ENCODE results near the gene FGD5.

Gene FGD5

GRCh38 chr3:14812196-14812790 is 6.5 kb upstream of the FGD5 start:
- Histone ChIP-seq H3K4me3 (ENCODE audit: low read depth, low read length) (no peak overlapping the region), H3K4me1 (no peaks in the 10 kb centered on the region), H3K27me3 (peaks cover 15% of the 10 kb centered on the region), H3K36me3 (no peaks in the 10 kb centered on the region), H3K9me3 (no peaks in the 10 kb centered on the region)
- TF ChIP-seq CTCF (IDR thresholded peaks at IDR 0.05; ENCODE audit: low read depth, low read length), result no peak
- no peak for DNase-seq

- H3K4me1 ChIP-seq, result no peaks in the 10 kb centered on the region
- no peak for TF ChIP-seq CTCF (IDR thresholded peaks at IDR 0.05; ENCODE audit: low read depth, low read length)
- no peak overlapping the region for H3K4me3 ChIP-seq (ENCODE audit: low read depth, low read length)
- no peaks in the 10 kb centered on the region for H3K36me3 ChIP-seq
- peaks cover 15% of the 10 kb centered on the region for H3K27me3 ChIP-seq
- no peak for DNase-seq
- no peaks in the 10 kb centered on the region for H3K9me3 ChIP-seq
Measured at GRCh38 chr3:14814411-14814871, 4.3 kb upstream of the FGD5 start.

GRCh38 chr3:14816359-14816758 is 2.4 kb upstream of the FGD5 start:
- Histone ChIP-seq H3K4me1 (no peaks in the 10 kb centered on the region), H3K27me3 (no peaks in the 10 kb centered on the region), H3K9me3 (no peaks in the 10 kb centered on the region), H3K36me3 (no peaks in the 10 kb centered on the region), H3K4me3 (ENCODE audit: low read depth, low read length) (no peak overlapping the region)
- TF ChIP-seq CTCF (IDR thresholded peaks at IDR 0.05; ENCODE audit: low read depth, low read length), result no peak
- no peak for DNase-seq

- no peak for DNase-seq
- no peaks in the 10 kb centered on the region for H3K27me3 ChIP-seq
Measured at GRCh38 chr3:14819671-14820070, 909 bp downstream of the FGD5 start.

GRCh38 chr3:14820156-14820555 is 1.4 kb downstream of the FGD5 start:
- Histone ChIP-seq H3K4me3 (ENCODE audit: low read depth, low read length) (no peak overlapping the region), H3K27me3 (no peaks in the 10 kb centered on the region), H3K36me3 (no peaks in the 10 kb centered on the region), H3K9me3 (no peaks in the 10 kb centered on the region), H3K4me1 (no peaks in the 10 kb centered on the region)
- DNase-seq, result no peak
- no peak for TF ChIP-seq CTCF (IDR thresholded peaks at IDR 0.05; ENCODE audit: low read depth, low read length)

More at GRCh38 chr3:14819671-14820070, 909 bp downstream of the FGD5 start:
- no peak overlapping the region for H3K4me3 ChIP-seq (ENCODE audit: low read depth, low read length)
- TF ChIP-seq CTCF (IDR thresholded peaks at IDR 0.05; ENCODE audit: low read depth, low read length), result no peak
- no peaks in the 10 kb centered on the region for H3K36me3 ChIP-seq
- H3K9me3 ChIP-seq, result no peaks in the 10 kb centered on the region
- H3K4me1 ChIP-seq, result no peaks in the 10 kb centered on the region

GRCh38 chr3:14821151-14821550 is 2.4 kb downstream of the FGD5 start:
- H3K27me3 ChIP-seq, result no peaks in the 10 kb centered on the region
- H3K9me3 ChIP-seq, result no peaks in the 10 kb centered on the region
- no peak overlapping the region for H3K4me3 ChIP-seq (ENCODE audit: low read depth, low read length)
- no peak for TF ChIP-seq CTCF (IDR thresholded peaks at IDR 0.05; ENCODE audit: low read depth, low read length)
- DNase-seq, result no peak
- no peaks in the 10 kb centered on the region for H3K36me3 ChIP-seq
- no peaks in the 10 kb centered on the region for H3K4me1 ChIP-seq
